Smooth muscle cell of the umbilical artery (primary cell): ENCODE results near the gene GPATCH1. TPM values are rescaled to one million over a fixed set of nuclear protein-coding genes. Genes with fewer than 3 reads are reported as not detected.

ENCODE experiments used
- total RNA-seq: library from RNA; depleted of rRNA; stranded (reverse); fragments of >200 nt; gene quantifications from 2 replicates; pipeline ENCODE4 v1.2.3, GENCODE V29; 2014

Gene GPATCH1
- 4.5 and 6.6 TPM in 2 replicates for total RNA-seq

GRCh38 chr19:33080761-33081681 lies at the start of gene GPATCH1:
Gene GPATCH1, plus strand, starts transcription at chr19:33081181. Its CDS starts 13 bp downstream, at chr19:33081194.

GRCh38 chr19:33064792-33065550 lies 16.0 kb upstream of the GPATCH1 start, which contains the start of gene RHPN2:
Gene RHPN2, minus strand, starts transcription at chr19:33064888. Its CDS starts 36 bp downstream, at chr19:33064852.

GRCh38 chr19:33132021-33132420 lies 51.0 kb downstream of the GPATCH1 start, which contains the start of gene WDR88:
Gene WDR88, plus strand, starts transcription at chr19:33132114. Its CDS starts 56 bp downstream, at chr19:33132170.

Other genes with a start within 250 kb of the GPATCH1 start
- 0.59 TPM in 1 of 2 replicates, not detected in the other for gene SLC7A9, start 211.4 kb upstream of the GPATCH1 start, total RNA-seq
- 8.0 and 14.6 TPM in 2 replicates for gene CEP89, start 109.2 kb upstream of the GPATCH1 start, total RNA-seq
- gene FAAP24, start 108.9 kb upstream of the GPATCH1 start, total RNA-seq: 0.89 and 1.3 TPM in 2 replicates
- gene RHPN2, start 16.3 kb upstream of the GPATCH1 start, total RNA-seq: 3.6 and 8.3 TPM in 2 replicates
- gene WDR88, start 50.9 kb downstream of the GPATCH1 start, total RNA-seq: not detected in 2 replicates
- gene LRP3, start 113.1 kb downstream of the GPATCH1 start, total RNA-seq: 24.6 and 40.9 TPM in 2 replicates
- not detected in 2 replicates for gene SLC7A10, start 144.7 kb downstream of the GPATCH1 start, total RNA-seq
- 0.14 and 0.30 TPM in 2 replicates for gene CEBPA, start 221.4 kb downstream of the GPATCH1 start, total RNA-seq